MM.1S (cell line): ENCODE data around the gene NCAM2.

Source experiments
- EZH2 ChIP-seq: fragments of 300-600 bp; sonication (generic); optimal IDR thresholded peaks from 2 replicates; pipeline ENCODE3; 2017; ENCODE audit warnings: low read depth, mild to moderate bottlenecking, antibody characterized with exemption, low read length, mixed read lengths
- EZH2phosphoT487 ChIP-seq: fragments of 300-600 bp; sonication (generic); IDR thresholded peaks from 2 replicates; pipeline ENCODE4 v1.6.1; 2018; ENCODE audit warnings: antibody characterized with exemption, low read length
- TF ChIP-seq, protein P1 (sequence below): fragments of 300-600 bp; sonication (generic); IDR thresholded peaks from 2 replicates; pipeline ENCODE4 v1.5.1; 2016; ENCODE audit warnings: antibody characterized with exemption, low read length, mixed read lengths

DNA sequence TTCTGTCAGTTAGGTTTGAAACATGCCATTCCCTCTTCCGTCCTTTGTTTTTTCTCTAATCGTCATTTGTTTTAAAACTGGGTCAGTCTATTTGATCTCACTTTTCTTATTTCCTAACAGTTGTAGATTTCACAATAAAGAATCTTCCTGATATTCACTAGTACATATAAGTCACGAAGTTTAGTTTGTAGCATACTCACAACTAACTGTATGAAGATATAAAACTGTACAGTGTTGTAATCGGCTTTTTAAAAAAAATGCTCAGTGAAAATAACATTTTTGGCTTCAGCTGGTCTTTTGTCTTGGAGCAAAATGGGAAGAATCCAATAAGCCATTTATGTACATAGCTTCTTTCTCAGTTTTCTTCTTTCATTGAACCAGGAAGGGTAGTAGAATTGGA is 78.3 kb downstream of the NCAM2 start:
- TF ChIP-seq, protein P1, sequence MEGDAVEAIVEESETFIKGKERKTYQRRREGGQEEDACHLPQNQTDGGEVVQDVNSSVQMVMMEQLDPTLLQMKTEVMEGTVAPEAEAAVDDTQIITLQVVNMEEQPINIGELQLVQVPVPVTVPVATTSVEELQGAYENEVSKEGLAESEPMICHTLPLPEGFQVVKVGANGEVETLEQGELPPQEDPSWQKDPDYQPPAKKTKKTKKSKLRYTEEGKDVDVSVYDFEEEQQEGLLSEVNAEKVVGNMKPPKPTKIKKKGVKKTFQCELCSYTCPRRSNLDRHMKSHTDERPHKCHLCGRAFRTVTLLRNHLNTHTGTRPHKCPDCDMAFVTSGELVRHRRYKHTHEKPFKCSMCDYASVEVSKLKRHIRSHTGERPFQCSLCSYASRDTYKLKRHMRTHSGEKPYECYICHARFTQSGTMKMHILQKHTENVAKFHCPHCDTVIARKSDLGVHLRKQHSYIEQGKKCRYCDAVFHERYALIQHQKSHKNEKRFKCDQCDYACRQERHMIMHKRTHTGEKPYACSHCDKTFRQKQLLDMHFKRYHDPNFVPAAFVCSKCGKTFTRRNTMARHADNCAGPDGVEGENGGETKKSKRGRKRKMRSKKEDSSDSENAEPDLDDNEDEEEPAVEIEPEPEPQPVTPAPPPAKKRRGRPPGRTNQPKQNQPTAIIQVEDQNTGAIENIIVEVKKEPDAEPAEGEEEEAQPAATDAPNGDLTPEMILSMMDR: no peak
- no peak for TF ChIP-seq EZH2phosphoT487
- no peak for TF ChIP-seq EZH2
